NB4 (cell line): ENCODE data around the gene CCDC97.

Source experiments
- CTCF ChIP-seq: IDR thresholded peaks from one replicate; pipeline ENCODE4 v1.5.1; 2012; ENCODE audit warnings: low read depth, low read length
- MAX ChIP-seq: IDR thresholded peaks from 2 replicates; pipeline ENCODE4 v1.6.1; 2011; ENCODE audit warnings: low read depth, low read length
- POLR2A ChIP-seq: IDR thresholded peaks from 2 replicates; pipeline ENCODE4 v1.6.1; 2011; ENCODE audit warnings: mild to moderate bottlenecking; ENCODE audit not compliant: insufficient read length; ENCODE audit errors: extremely low read depth

DNA sequence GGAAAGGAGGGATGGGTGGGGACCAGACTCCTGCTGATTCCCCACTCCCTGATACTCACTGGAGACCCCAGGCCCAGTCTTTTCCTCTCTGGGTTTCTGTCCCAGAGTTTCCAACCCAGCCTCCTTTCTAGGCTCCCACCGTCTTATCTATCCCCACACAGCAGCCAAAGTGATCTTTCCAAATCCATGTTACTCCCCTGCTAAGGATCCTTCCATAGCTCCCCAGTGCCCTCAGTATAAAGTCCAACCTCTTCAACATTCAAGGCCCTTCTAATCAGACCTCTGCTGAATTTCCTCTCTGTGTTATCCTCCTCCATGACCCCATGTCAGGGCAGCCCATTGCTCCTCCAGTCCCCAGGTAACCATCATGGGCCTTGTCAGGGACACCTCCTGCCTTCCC, 45.1 kb downstream of the CCDC97 start:
- TF ChIP-seq POLR2A (no peak), CTCF (no peak), MAX (no peak)
